OCI-LY7 (cell line): ENCODE measurements around the gene CRAMP1.

Source experiments
- CTCF ChIP-seq: fragments of 200-600 bp; sonication (generic); conservative IDR thresholded peaks from 2 replicates; pipeline ENCODE4 v1.5.1; 2014; ENCODE audit warnings: mild to moderate bottlenecking, antibody characterized with exemption, low read length, moderate library complexity, mixed read lengths
- EZH2phosphoT487 ChIP-seq: fragments of 200-600 bp; sonication (generic); IDR thresholded peaks from 2 replicates; pipeline ENCODE4 v1.6.1; 2018; ENCODE audit warnings: low read depth, borderline replicate concordance, mild to moderate bottlenecking, mixed run types, antibody characterized with exemption, low read length, moderate library complexity, mixed read lengths

GRCh38 chr16:1655269-1655807 lies 43.2 kb downstream of the CRAMP1 start:
- TF ChIP-seq CTCF = no peak
- TF ChIP-seq EZH2phosphoT487 = no peak
